HG02840 (cell line): ENCODE data around the gene LAMC2.
"Not testable (repeated sequence)": the region's sequence is repeated elsewhere in the genome, so short reads cannot be mapped to it uniquely, and the experiment has no call there.

Source experiments
- ATAC-seq: cut with Tn5 transposase; IDR thresholded peaks from one replicate; pipeline ENCODE4 v1.9.1; 2021; ENCODE audit warnings: mild to moderate bottlenecking, moderate library complexity, moderate number of reproducible peaks; ENCODE audit not compliant: unreplicated experiment, low FRiP score

The LAMC2 gene

DNA sequence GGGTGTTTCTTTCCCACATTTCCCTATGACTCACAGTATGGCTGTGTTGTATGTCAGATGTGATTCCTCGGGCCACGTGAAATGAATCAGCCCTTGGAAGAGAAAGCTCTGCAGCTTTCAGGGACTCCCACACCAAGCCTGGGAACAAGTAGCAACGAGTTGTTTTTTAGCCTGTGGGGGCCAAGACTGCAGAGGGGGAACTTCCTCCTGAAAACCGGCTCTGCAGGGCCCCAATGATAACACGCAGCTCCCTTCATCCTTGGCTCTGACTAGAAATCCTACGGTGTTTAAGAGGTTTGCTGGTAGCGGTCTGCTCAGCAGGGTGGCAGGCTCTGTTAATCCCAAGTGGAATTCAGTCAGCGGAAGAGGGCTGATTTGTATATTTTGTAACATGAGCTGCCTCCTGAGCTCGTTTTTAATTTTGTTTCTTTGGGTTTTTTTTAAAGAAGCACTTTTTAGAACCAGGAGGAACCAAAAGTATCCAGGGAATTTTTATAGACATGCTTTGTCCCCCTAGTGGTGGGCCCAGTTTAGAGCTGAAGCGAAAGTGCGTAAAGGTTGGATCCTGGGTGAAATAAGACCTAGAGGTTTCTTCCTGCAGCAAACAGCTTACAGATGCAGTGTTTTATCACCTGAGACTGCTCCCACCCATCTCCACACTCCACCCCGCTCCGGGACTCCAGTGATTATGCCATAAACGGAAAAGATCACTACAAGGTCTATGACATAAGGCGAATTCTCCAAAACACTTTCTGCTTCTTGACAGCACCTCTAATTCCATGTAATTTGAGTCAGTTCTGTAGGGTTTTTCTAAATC, 48.8 kb downstream of the LAMC2 start:
- no peak for ATAC-seq

DNA sequence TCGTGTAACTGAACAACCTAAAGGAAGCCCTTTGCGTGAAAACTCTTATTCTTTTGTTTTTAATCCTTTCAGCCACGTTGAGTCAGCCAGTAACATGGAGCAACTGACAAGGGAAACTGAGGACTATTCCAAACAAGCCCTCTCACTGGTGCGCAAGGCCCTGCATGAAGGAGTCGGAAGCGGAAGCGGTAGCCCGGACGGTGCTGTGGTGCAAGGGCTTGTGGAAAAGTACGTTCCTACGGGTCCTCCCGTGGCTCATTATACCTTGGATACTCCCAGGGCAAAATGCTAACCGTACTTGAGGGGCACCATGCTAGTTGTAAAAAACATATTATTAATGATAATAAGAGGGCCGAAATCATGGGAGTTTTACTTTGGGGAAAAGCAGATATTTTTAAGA, 49.4 kb downstream of the LAMC2 start:
- no peak for ATAC-seq

DNA sequence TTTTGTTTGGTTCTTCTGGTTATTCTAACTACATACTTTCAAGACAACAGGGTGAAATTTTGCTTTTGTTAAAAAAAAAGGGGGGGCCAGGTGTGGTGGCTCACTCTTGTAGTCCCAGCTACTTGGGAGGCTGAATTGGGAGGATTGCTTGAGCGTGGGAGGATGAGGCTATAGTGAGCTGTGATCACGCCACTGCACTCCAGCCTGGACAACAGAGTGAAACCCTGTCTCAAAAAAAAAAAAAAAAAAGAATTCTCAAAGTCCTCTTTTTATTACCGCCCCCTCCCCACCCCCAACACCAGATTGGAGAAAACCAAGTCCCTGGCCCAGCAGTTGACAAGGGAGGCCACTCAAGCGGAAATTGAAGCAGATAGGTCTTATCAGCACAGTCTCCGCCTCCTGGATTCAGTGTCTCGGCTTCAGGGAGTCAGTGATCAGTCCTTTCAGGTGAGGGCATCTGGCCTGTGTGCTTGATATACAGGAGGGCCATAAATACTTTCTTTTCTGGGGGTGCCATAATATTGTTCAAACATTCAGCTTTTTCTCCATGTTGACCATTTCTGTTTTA, 50.2 kb downstream of the LAMC2 start:
- no peak for ATAC-seq

DNA sequence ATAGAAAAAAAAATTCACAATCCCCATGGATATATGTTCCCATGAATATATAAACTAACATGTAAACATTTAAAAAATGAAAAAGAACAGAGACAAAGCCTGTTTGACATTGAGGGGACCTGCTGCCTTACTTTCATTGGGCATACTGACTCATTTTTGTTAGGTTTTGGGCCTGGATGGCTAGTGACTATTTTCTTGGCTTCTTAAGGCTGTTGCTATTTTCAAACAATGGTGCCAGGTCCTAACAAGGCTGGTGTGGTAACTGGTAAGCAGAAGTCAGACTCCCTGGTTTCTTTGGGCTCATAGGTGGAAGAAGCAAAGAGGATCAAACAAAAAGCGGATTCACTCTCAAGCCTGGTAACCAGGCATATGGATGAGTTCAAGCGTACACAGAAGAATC, 51.0 kb downstream of the LAMC2 start:
- ATAC-seq: no peak

DNA sequence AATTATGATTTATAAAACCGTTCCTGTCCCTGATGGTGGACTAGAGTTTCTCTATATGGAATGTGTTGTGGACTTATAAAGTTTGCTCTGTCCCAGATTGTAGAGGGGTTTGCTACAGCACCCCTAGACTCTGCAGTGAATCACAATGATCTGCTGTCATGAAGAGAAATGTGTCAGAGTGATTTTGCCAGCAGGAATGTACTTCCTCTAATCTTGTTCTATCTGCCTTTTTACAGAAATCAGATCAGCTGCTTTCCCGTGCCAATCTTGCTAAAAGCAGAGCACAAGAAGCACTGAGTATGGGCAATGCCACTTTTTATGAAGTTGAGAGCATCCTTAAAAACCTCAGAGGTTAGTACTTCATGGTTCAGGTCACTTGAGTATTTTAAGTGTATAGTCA, 52.0 kb downstream of the LAMC2 start:
- no peak for ATAC-seq

DNA sequence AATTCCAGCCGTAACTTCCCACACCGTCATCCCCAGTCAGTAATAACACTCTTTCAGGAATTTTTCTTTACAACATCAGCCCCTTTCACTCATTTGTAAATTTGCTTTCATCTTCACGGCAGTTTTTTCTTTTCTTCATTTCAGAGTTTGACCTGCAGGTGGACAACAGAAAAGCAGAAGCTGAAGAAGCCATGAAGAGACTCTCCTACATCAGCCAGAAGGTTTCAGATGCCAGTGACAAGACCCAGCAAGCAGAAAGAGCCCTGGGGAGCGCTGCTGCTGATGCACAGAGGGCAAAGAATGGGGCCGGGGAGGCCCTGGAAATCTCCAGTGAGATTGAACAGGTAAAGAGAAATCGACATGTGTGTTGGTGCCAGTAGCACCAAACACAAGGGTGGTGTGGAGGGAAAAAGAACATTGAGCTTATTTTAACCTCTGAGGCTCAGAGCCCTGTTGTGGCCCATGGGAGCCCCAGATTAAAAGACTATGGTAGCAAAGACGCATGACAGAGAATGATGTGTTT, 53.2 kb downstream of the LAMC2 start:
- ATAC-seq: no peak

DNA sequence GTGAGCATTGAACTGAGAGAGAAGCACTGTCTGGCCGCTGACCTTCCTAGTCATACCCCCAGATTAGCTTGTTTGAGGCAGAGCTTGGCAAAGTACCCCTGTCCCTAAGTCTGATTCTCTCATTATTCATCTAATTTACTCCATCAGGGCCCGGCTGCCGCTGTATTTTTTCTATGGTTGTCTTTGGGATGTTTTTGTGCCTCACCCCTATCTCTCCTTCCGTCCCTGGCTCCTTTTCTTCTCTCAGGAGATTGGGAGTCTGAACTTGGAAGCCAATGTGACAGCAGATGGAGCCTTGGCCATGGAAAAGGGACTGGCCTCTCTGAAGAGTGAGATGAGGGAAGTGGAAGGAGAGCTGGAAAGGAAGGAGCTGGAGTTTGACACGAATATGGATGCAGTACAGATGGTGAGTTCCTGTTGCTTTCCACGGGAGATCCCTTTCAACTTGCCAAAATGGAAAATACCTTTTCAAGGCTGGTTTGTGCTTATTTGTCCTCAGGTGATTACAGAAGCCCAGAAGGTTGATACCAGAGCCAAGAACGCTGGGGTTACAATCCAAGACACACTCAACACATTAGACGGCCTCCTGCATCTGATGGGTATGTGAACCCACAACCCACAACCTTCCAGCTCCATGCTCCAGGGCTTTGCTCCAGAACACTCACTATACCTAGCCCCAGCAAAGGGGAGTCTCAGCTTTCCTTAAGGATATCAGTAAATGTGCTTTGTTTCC, 53.9 kb downstream of the LAMC2 start:
- no peak for ATAC-seq

DNA sequence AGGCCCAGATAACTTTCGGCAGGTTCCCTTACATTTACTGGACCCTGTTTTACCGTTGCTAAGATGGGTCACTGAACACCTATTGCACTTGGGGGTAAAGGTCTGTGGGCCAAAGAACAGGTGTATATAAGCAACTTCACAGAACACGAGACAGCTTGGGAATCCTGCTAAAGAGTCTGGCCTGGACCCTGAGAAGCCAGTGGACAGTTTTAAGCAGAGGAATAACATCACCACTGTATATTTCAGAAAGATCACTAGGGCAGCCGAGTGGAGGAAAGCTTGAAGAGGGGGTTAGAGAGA, 54.4 kb downstream of the LAMC2 start:
- ATAC-seq: no peak

DNA sequence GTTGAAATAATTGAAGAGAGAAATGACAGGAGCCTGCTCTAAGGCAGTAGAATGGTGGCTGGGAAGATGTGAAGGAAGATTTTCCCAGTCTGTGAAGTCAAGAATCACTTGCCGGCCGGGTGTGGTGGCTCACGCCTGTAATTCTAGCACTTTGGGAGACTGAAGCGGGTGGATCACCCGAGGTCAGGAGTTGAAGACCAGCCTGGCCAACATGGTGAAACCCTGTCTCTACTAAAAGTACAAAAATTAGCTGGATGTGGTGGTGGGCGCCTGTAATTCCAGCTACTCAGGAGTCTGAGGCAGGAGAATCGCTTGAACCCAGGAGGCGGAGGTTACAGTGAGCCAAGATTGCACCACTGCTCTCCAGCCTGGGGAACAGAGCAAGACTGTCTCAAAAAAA, 54.8 kb downstream of the LAMC2 start:
- ATAC-seq: not testable (repeated sequence)

DNA sequence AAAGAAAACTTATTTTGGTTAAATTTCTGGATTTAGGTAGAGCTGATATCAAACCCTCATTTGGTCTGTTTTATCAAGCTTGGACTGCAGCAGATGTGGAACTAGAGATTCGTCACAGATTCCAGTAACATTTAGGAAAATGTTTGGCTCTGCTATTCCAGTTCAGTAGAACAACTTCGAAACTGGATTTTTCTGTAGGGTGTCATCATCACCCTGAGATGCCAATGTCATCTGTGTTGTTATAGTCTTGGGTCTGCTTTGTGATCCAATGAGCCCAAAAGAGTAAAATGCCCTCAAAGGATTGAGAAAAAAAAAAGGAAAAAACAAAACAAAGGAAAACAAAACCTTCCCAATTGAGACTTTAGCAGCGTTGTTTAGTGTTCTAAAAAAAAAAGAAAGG, 55.4 kb downstream of the LAMC2 start:
- no peak for ATAC-seq

DNA sequence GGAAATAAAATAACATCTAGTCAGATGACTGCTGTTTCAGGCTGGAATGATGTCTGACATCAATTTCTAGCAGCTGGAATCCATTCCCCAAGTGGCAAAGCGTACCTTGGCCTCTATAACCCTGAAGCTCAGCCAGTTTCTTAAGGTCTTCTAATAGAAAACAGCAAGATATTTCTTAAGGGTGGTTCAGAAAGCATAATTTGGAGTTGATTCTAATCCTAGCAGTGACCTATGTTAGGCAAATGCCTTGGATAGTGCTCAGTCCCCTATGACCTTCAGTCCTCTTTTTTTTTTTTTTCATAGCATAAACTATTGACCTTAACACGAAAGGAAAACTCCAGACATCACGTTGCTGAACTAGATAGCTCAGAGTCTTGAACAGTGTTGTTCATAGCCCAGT, 56.5 kb downstream of the LAMC2 start:
- ATAC-seq: no peak

DNA sequence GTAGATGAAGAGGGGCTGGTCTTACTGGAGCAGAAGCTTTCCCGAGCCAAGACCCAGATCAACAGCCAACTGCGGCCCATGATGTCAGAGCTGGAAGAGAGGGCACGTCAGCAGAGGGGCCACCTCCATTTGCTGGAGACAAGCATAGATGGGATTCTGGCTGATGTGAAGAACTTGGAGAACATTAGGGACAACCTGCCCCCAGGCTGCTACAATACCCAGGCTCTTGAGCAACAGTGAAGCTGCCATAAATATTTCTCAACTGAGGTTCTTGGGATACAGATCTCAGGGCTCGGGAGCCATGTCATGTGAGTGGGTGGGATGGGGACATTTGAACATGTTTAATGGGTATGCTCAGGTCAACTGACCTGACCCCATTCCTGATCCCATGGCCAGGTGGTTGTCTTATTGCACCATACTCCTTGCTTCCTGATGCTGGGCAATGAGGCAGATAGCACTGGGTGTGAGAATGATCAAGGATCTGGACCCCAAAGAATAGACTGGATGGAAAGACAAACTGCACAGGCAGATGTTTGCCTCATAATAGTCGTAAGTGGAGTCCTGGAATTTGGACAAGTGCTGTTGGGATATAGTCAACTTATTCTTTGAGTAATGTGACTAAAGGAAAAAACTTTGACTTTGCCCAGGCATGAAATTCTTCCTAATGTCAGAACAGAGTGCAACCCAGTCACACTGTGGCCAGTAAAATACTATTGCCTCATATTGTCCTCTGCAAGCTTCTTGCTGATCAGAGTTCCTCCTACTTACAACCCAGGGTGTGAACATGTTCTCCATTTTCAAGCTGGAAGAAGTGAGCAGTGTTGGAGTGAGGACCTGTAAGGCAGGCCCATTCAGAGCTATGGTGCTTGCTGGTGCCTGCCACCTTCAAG, 57.3 kb downstream of the LAMC2 start:
- ATAC-seq: no peak

DNA sequence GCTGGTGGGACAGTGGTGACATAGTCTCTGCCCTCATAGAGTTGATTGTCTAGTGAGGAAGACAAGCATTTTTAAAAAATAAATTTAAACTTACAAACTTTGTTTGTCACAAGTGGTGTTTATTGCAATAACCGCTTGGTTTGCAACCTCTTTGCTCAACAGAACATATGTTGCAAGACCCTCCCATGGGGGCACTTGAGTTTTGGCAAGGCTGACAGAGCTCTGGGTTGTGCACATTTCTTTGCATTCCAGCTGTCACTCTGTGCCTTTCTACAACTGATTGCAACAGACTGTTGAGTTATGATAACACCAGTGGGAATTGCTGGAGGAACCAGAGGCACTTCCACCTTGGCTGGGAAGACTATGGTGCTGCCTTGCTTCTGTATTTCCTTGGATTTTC, 58.4 kb downstream of the LAMC2 start:
- no peak for ATAC-seq

DNA sequence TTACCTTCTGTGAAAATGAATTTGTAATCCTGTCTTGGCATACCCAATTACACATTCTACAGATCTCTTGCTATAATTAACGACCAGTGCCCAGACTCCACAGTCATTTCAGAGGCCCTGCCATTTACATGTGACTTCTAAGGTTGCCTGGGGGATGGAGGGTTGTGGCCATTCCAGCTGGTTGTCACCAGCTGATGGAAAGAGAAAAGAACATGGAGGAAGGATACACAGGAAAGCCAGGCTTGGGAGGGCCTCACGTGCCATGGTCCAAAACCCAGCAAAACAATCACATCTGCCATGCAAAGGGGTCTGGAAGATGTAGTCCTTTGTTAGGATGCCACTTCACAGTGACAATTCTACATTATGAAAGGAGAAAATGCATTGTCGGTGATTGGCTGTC, 59.3 kb downstream of the LAMC2 start:
- no peak for ATAC-seq

DNA sequence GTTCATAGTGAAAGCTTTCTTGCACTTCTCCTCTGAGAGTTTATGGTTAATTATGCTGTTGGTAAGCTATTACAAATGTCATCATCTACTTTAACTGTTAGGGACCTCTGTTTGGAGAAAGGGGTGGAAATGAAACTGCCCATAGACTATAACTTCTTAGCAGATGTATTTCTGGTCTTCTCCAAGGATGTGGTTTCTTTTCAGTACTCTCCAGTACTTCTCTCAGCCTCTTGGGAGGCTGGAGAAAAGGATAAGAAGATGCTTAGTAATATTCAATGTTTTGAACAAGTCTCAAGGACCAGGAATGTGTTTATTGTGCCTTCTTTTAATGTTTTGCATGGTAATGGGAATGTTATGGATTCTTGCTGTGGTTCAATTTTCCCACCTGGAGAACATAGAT, 60.4 kb downstream of the LAMC2 start:
- no peak for ATAC-seq

DNA sequence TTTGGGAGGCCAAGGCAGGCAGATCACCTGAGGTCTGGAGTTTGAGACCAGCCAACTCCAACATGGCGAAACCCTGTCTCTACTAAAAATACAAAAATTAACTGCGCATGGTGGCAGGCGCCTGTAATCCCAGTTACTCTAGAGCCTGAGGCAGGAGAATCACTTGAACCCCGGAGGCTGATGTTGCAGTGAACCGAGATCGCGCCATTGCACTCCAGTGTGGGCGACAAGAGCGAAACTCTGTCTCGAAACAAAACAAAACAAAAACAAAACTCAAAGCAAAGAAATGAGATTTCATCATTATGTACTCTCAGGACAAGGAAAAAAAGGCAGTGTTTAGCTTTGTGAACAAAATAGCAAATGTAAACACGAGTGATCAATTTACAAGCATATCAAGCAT, 61.0 kb downstream of the LAMC2 start:
- ATAC-seq: no peak

DNA sequence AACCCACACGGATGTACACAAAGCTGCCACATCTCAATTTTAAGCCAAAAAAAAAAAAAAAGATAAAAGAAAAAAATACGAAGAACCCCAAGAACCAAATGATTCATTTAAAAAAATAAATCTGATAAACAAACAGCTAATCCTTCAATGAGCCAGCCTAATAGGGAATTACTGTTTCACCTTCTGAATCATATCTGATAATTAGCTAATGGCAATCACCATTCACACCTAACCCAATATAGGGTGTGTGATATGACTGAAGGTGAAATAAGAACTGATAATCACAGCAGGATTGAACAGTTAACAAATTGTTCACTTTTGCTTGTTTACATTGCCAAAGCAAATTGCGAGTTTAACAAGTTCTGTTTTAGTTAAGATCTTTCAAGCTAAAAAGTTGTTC, 61.4 kb downstream of the LAMC2 start:
- ATAC-seq: no peak

DNA sequence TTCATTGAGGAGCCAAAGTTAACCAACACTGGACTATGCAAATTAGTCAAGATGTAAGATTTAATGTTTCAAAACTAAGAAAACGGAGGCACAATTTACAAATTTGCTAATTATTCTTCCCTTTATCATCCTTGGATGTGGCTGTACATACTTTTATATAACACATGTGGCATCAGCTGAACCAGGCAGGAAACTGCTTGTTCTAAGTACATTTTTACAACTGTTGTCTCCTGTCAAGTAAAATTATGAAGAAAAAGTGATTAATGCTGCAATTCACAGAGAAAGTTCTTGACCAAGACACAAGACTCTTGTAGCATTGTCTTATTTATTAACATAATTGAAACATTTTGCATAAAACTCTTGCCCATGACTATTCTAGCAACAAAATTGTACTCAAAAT, 61.9 kb downstream of the LAMC2 start:
- ATAC-seq: no peak

DNA sequence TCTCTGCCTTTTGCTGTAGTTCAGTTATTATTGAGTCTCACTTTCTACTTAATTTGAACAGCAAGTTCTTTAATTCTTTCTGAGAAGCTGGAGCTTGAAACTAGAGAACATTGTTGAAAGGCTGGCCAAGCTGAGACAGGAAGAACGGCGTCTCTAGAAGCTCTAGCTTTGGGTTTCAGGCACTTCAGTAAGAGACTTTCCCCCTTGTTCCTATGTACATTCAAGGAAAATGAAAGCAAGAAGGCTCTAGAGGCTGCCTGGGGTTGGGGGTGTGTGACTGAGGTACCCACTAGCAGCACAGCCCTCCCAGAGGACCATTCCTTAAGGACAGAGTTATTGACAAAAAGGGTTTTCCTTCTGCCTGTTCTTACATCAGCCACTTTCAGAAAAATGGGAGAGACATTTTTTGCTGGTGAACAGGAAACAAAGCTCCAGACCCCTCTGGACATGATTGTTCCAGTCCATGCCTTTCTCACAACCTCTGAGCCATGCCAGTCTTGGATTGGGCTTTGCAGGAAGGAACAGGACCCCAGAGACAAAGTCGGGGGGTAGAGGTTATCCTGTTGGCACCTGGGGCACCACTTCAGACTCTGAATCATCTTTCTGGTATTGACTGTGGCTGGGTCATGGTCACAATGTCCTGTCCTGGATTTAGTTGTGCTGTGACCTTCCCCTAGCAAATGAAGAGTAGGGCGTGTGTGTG, 63.1 kb downstream of the LAMC2 start:
- ATAC-seq: no peak

DNA sequence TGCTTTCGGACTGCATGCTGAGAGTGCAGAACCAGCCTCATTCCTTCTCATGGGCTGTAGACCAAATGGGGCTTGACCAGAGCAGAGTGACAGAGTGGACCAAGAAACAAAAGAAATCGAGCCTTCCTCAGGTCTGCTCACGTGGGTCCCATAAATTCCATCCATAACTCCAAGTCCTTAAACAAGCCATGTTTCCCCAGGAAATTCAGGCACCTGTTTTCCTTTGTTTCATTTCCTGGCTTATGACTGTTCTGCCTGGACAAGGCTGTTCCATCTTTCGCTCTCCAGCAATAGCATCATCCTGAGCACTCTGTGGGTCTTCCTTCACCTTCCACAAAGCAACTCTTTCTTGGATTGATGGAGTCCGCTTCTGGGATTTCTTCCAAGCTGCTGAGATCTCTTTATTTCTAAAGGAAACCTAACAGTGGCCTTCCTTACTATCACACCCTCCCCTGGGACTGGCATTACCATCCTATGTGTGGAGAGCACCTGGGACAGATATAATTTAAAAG, 63.9 kb downstream of the LAMC2 start:
- no peak for ATAC-seq
